Measurements from ENCODE around the gene TEX11. TPM values are rescaled to one million over a fixed set of nuclear protein-coding genes. Genes with fewer than 3 reads are reported as not detected.

The TEX11 gene
- 0.07 TPM in 1 of 2 replicates, not detected in the other for total RNA-seq
- polyA plus RNA-seq, result not detected in 2 replicates

- Histone ChIP-seq H3K4me3 (no peak within 1 kb of the TSS), H3K9me3 (ENCODE audit: low read depth) (no peaks in the 10 kb centered on the region), H3K27me3 (no peaks in the 10 kb centered on the region), H3K36me3 (no peaks in the 10 kb centered on the region), H3K27ac (no peak within 1 kb of the TSS), H3K4me1 (ENCODE audit: low read depth) (no peaks in the 10 kb centered on the region)
- DNase-seq (ENCODE audit: low read depth in 1 of 2, low spot score in 1 of 2), result no peak
- TF ChIP-seq CTCF (IDR thresholded peaks at IDR 0.05; ENCODE audit: low read depth, low read length), result no peak
Observed at GRCh38 chrX:70908541-70908940, at the start of gene TEX11. Gene TEX11, minus strand, starts transcription at chrX:70908711. Its CDS starts 922 bp downstream, at chrX:70907789.

DNA sequence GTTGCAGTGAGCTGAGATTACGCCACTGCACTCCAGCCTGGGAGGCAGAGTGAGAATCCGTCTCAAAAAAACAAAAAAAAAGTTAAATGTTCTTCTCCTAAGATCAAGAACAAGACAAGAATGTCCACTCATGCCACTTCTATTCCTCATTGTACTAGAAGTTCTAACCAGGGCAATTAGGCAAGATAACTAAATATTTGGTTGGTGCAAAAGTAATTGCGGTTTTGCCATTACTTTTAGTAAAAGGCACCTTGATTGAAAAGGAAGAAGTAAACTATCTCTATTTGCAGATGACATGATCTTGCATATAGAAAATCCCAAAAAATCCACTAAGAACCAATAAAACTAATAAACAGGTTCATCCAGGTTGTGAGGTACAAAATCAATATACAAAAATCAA lies 46.4 kb upstream of the TEX11 start:
- TF ChIP-seq CTCF (IDR thresholded peaks at IDR 0.05; ENCODE audit: low read depth, low read length), result no peak
- H3K27me3 ChIP-seq, result no peaks in the 10 kb centered on the region
- no peaks in the 10 kb centered on the region for H3K9me3 ChIP-seq (ENCODE audit: low read depth)
- no peaks in the 10 kb centered on the region for H3K4me1 ChIP-seq (ENCODE audit: low read depth)
- DNase-seq (ENCODE audit: low read depth in 1 of 2, low spot score in 1 of 2), result no peak
- no peak overlapping the region for H3K4me3 ChIP-seq
- no peak overlapping the region for H3K27ac ChIP-seq
- H3K36me3 ChIP-seq, result no peaks in the 10 kb centered on the region

- no peak for DNase-seq (ENCODE audit: low read depth in 1 of 2, low spot score in 1 of 2)
- H3K4me3 ChIP-seq, result no peak overlapping the region
- no peaks in the 10 kb centered on the region for H3K9me3 ChIP-seq (ENCODE audit: low read depth)
- TF ChIP-seq CTCF (IDR thresholded peaks at IDR 0.05; ENCODE audit: low read depth, low read length), result no peak
- no peak overlapping the region for H3K27ac ChIP-seq
- no peaks in the 10 kb centered on the region for H3K27me3 ChIP-seq
- H3K4me1 ChIP-seq (ENCODE audit: low read depth), result no peaks in the 10 kb centered on the region
- no peaks in the 10 kb centered on the region for H3K36me3 ChIP-seq
Observed at GRCh38 chrX:70924294-70924911, 15.9 kb upstream of the TEX11 start.

GRCh38 chrX:70922774-70923473 lies 14.4 kb upstream of the TEX11 start:
- Histone ChIP-seq H3K27me3 (no peaks in the 10 kb centered on the region), H3K9me3 (ENCODE audit: low read depth) (no peaks in the 10 kb centered on the region), H3K27ac (no peak overlapping the region), H3K36me3 (no peaks in the 10 kb centered on the region), H3K4me1 (ENCODE audit: low read depth) (no peaks in the 10 kb centered on the region), H3K4me3 (no peak overlapping the region)
- no peak for TF ChIP-seq CTCF (IDR thresholded peaks at IDR 0.05; ENCODE audit: low read depth, low read length)
- DNase-seq (ENCODE audit: low read depth in 1 of 2, low spot score in 1 of 2), result no peak

DNA sequence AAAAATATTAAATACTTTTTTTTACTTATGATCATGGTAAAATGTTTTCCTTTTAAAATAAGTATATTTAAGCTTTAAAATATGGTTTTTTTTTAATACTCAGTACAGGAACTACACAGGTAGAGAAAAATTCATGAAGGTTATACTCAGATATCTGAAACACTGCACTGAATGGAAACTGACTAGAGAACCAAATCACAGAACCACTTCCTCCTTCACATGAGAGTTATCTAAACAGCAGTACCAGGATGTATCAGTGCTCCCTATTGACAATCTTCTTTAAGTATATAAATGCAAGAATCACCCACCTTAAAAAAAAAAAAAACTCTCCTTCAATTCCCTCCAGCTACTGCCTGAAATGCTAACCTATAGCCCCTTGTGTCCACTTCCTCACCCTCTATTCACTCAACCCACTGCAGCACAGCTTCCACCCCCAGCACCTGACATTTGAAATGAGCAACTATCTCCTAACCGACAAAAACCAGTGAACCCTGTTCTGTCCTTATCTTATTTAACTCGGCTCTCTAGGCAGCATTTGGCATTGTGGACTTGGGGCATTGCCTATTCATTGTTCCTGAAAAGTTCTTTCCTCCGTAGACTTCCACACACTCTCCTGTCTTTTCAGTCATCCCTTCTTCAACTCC lies 13.3 kb upstream of the TEX11 start:
- DNase-seq (ENCODE audit: low read depth in 1 of 2, low spot score in 1 of 2), result no peak
- Histone ChIP-seq H3K4me1 (ENCODE audit: low read depth) (no peaks in the 10 kb centered on the region), H3K9me3 (ENCODE audit: low read depth) (no peaks in the 10 kb centered on the region), H3K27ac (no peak overlapping the region), H3K36me3 (no peaks in the 10 kb centered on the region), H3K4me3 (no peak overlapping the region), H3K27me3 (no peaks in the 10 kb centered on the region)
- no peak for TF ChIP-seq CTCF (IDR thresholded peaks at IDR 0.05; ENCODE audit: low read depth, low read length)
